Karpas-422 (cell line): ENCODE results near the gene VPS4B. TPM values are rescaled to one million over a fixed set of nuclear protein-coding genes. Genes with fewer than 3 reads are reported as not detected.
A peak's percentile ranks its signal among the peaks of the same experiment; 100 is the strongest.
"Not testable (repeated sequence)": the region's sequence is repeated elsewhere in the genome, so short reads cannot be mapped to it uniquely, and the experiment has no call there.

ENCODE experiments used
- DNase-seq: peaks from one replicate; pipeline ENCODE4 v3.0.0-alpha.2; 2015
- H2AFZ ChIP-seq: fragments of 200-600 bp; sonication (generic); 2 replicates; pipeline ENCODE4 v1.6.1; 2014; ENCODE audit warnings: antibody characterized with exemption, low read length, mixed read lengths
- H3K27ac ChIP-seq: fragments of 200-600 bp; sonication (generic); 2 replicates; pipeline ENCODE4 v1.5.1; 2014; ENCODE audit warnings: mild to moderate bottlenecking, low read length, moderate library complexity
- H3K27me3 ChIP-seq: fragments of 200-600 bp; sonication (generic); 2 replicates; pipeline ENCODE4 v1.6.1; 2014; ENCODE audit warnings: low read length, mixed read lengths
- H3K36me3 ChIP-seq: fragments of 200-600 bp; sonication (generic); 2 replicates; pipeline ENCODE4 v1.6.1; 2014; ENCODE audit warnings: low read length, mixed read lengths; ENCODE audit not compliant: insufficient read depth
- H3K4me1 ChIP-seq: fragments of 200-600 bp; sonication (generic); 2 replicates; pipeline ENCODE4 v1.6.1; 2014; ENCODE audit warnings: mild to moderate bottlenecking, low read length, mixed read lengths
- H3K4me2 ChIP-seq: fragments of 200-600 bp; sonication (generic); 2 replicates; pipeline ENCODE4 v1.6.1; 2014; ENCODE audit warnings: low read length, low read depth, mild to moderate bottlenecking; ENCODE audit not compliant: poor library complexity, severe bottlenecking
- H3K4me3 ChIP-seq: fragments of 200-600 bp; sonication (generic); 2 replicates; pipeline ENCODE4 v1.5.1; 2014; ENCODE audit warnings: mild to moderate bottlenecking, antibody characterized with exemption, low read length, mixed read lengths
- H3K79me2 ChIP-seq: fragments of 200-600 bp; sonication (generic); 2 replicates; pipeline ENCODE4 v1.6.1; 2014; ENCODE audit warnings: mild to moderate bottlenecking, low read length, mixed read lengths
- H3K9ac ChIP-seq: fragments of 200-600 bp; sonication (generic); 2 replicates; pipeline ENCODE4 v1.6.0; 2014; ENCODE audit warnings: low read length
- H3K9me2 ChIP-seq: fragments of 200-600 bp; sonication (generic), shearing (Covaris generic); replicated peaks from 2 replicates; pipeline ENCODE4 v1.6.0; 2014; ENCODE audit warnings: mild to moderate bottlenecking, low read length, moderate library complexity; ENCODE audit not compliant: insufficient read depth
- H3K9me3 ChIP-seq: fragments of 300-700, 200-600 bp; sonication (generic); 2 replicates; pipeline ENCODE4 v1.6.1; 2014; ENCODE audit warnings: low read length, mixed read lengths
- H4K20me1 ChIP-seq: fragments of 200-600 bp; sonication (generic); 2 replicates; pipeline ENCODE4 v1.6.1; 2014; ENCODE audit warnings: mild to moderate bottlenecking, antibody characterized with exemption, low read length, low read depth; ENCODE audit not compliant: insufficient read depth
- total RNA-seq: library from RNA; depleted of rRNA; stranded (reverse); fragments of >200 nt; shearing (Covaris generic); gene quantifications from 2 replicates; pipeline ENCODE4 v1.2.3, GENCODE V29; 2014; ENCODE audit warnings: low replicate concordance

The VPS4B gene
- total RNA-seq, 1 experiment from 2014 or later = 62.7 TPM

DNA sequence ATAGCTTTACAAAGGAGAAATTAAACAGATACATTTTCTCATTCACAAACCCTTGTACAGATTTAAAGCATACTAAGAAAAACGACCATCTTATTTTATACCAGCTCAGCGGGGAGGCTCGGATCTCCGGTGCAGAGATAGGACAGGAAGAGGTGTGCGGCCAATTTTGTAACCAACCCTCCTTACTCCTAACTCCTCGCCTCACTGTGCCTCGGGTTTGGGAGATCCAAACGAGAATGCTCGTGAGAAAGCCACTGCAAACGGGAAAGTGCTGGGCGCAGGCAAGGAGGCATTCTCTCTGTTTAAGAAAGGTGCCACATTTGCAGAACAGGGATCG lies 56.4 kb downstream of the VPS4B start:
- Histone ChIP-seq H3K4me3 (peak overlapping the region; percentile 87), H3K4me1 (peaks cover 16% of the 10 kb centered on the region), H4K20me1 (no peaks in the 10 kb centered on the region), H3K27me3 (no peaks in the 10 kb centered on the region), H3K9me3 (no peaks in the 10 kb centered on the region), H3K9me2 (no peaks in the 10 kb centered on the region), H3K4me2 (peak overlapping the region; percentile 87), H3K36me3 (peaks cover 10% of the 10 kb centered on the region), H3K79me2 (peaks cover 41% of the 10 kb centered on the region), H3K27ac (peak overlapping the region; percentile 5; the same call in 1 of the 2 replicates), H3K9ac (peak overlapping the region; percentile 93), H2AFZ (peak overlapping the region; percentile 80)
- DNase-seq = peak; percentile 70

DNA sequence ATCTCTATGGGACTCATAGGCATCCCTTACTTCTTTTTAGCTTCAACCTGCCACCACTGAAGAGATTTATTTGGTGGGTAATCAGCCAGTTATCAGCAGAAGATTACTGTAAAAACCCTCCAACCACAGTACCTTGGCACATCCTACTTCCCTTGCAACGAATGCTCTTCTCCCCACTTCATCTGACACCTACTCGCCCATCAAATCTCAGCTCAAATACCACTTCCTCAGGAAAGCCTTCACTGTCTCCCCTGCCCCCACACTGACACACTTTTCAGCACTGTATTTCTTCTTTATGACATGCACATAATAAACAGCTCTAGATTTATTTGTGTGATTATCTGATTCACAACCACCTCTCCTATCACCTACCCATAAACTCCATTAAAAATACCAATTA lies 58.3 kb downstream of the VPS4B start:
- no peak for DNase-seq
- H3K9ac ChIP-seq = no peak overlapping the region
- peaks cover 23% of the 10 kb centered on the region for H3K36me3 ChIP-seq
- no peaks in the 10 kb centered on the region for H4K20me1 ChIP-seq
- no peaks in the 10 kb centered on the region for H3K27me3 ChIP-seq
- H3K9me3 ChIP-seq = no peaks in the 10 kb centered on the region
- H2AFZ ChIP-seq = no peak overlapping the region
- no peaks in the 10 kb centered on the region for H3K9me2 ChIP-seq
- H3K4me2 ChIP-seq = no peak overlapping the region
- H3K27ac ChIP-seq = no peak overlapping the region
- H3K79me2 ChIP-seq = peaks cover 44% of the 10 kb centered on the region
- peaks cover 16% of the 10 kb centered on the region for H3K4me1 ChIP-seq
- no peak overlapping the region for H3K4me3 ChIP-seq

DNA sequence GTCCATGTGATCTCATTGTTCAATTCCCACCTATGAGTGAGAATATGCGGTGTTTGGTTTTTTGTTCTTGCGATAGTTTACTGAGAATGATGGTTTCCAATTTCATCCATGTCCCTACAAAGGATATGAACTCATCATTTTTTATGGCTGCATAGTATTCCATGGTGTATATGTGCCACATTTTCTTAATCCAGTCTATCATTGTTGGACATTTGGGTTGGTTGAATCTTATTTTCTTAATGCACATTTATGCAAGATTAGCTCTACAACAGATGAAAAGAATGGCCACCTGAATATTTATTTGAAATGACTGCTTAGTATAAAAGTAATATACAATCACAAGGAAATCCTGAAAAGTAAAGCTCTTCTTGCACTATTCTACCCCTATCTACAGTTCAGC lies 58.9 kb downstream of the VPS4B start:
- H3K79me2 ChIP-seq = peaks cover 44% of the 10 kb centered on the region
- peaks cover 16% of the 10 kb centered on the region for H3K4me1 ChIP-seq
- H2AFZ ChIP-seq, H4K20me1 ChIP-seq, H3K27me3 ChIP-seq, H3K4me3 ChIP-seq, H3K9me2 ChIP-seq, DNase-seq, H3K9ac ChIP-seq, H3K4me2 ChIP-seq, H3K9me3 ChIP-seq, H3K27ac ChIP-seq: not testable (repeated sequence)
- peaks cover 23% of the 10 kb centered on the region for H3K36me3 ChIP-seq

DNA sequence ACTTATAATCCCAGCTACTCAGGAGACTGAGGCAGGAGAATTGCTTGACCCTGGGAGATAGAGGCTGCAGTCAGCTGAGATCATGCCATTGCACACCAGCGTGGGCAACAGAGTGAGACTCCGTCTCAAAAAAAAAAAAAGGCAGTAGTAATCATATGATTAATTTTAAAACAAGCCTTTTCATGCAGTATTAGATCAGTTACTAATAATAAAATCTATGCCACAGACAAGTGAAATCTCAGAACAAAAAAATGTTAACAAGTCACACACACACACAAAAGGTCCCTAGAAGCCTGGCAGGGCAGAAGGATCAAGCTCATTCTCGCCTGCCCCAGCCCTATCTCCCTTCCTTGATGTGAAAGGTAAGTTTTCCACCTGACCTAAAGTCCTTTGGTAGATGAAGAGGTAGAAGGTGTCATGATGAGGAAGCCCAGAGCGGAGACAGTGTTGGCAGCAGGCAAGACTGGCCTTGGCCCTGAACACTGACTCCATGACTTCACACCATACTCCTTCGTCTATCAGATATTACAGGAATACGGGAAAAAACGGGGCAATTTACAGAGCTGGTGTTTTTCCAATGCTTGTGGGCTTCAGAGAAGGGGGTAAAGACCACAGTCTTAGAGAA lies 65.9 kb downstream of the VPS4B start:
- no peak overlapping the region for H3K4me2 ChIP-seq
- no peak overlapping the region for H3K9ac ChIP-seq
- H3K27ac ChIP-seq = no peak overlapping the region
- H3K36me3 ChIP-seq = peaks cover 52% of the 10 kb centered on the region
- H3K27me3 ChIP-seq = no peaks in the 10 kb centered on the region
- no peaks in the 10 kb centered on the region for H3K9me3 ChIP-seq
- DNase-seq = no peak
- H4K20me1 ChIP-seq = no peaks in the 10 kb centered on the region
- no peak overlapping the region for H3K4me3 ChIP-seq
- H2AFZ ChIP-seq = no peak overlapping the region
- peaks cover 10% of the 10 kb centered on the region for H3K4me1 ChIP-seq
- H3K9me2 ChIP-seq = no peaks in the 10 kb centered on the region
- H3K79me2 ChIP-seq = peaks cover 10% of the 10 kb centered on the region

DNA sequence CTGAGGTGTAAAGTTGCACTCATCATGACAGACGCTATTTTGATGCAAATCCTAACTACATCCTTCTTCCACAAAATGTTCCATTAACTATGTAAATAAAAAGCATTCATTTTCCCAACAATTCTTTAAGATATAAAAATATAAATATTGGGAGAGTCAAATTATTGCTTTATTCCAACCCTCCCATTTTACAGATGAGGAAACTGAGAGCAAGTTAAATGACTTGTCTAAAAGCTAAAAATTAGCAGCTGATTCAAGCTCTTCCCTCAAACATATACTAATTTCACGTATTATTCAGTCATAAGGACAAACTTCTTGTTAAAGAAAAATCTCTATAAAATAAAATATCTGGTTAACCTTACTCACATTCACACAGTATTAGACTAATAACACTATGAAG lies 72.0 kb downstream of the VPS4B start:
- Histone ChIP-seq H4K20me1 (no peaks in the 10 kb centered on the region), H3K36me3 (peaks cover 54% of the 10 kb centered on the region; the same call in 1 of the 2 replicates), H3K27ac (no peak overlapping the region), H3K4me3 (no peak overlapping the region), H3K27me3 (no peaks in the 10 kb centered on the region), H3K4me2 (no peak overlapping the region), H2AFZ (no peak overlapping the region), H3K9me2 (no peaks in the 10 kb centered on the region), H3K4me1 (peaks cover 19% of the 10 kb centered on the region), H3K79me2 (peaks cover 6% of the 10 kb centered on the region), H3K9me3 (no peaks in the 10 kb centered on the region), H3K9ac (no peak overlapping the region)
- no peak for DNase-seq

DNA sequence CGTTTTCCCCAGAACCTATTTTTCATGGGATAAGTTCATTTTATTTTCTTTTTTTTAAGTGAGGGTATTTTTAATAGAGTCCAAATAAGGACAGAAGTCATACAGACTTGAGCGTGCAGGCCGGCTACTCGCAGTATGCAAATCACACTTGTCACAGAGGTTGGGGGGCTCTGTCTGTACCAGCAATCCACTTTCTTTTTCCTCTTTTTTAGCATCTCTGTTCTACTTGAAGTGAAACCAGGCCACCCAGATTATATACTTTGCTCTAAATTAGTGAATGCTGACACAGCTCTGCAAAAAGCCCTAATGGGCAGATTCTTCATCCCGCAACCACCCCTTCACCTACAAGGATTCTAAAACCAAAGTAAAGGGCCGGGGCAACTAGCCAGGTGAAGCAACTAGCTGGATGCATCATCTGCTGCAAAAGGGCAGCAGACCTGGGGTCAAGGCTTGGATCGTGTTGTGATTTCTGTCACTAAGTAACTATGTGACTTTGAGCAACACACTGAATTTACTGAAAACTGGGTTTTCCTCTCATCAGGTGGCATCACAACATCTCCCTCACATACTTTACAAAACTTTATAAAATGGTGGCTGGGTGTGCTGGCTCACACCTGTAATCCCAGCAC lies 73.7 kb downstream of the VPS4B start:
- Histone ChIP-seq H2AFZ (no peak overlapping the region), H3K4me3 (peak overlapping the region; percentile 47; the same call in 1 of the 2 replicates), H3K9me3 (no peaks in the 10 kb centered on the region), H4K20me1 (no peaks in the 10 kb centered on the region), H3K4me1 (peaks cover 19% of the 10 kb centered on the region), H3K9me2 (no peaks in the 10 kb centered on the region), H3K27ac (peak overlapping the region; percentile 81), H3K27me3 (no peaks in the 10 kb centered on the region), H3K79me2 (peaks cover 6% of the 10 kb centered on the region), H3K9ac (peak overlapping the region; percentile 63), H3K4me2 (peak overlapping the region; percentile 70), H3K36me3 (peaks cover 41% of the 10 kb centered on the region; the same call in 1 of the 2 replicates)
- DNase-seq = peak; percentile 82

DNA sequence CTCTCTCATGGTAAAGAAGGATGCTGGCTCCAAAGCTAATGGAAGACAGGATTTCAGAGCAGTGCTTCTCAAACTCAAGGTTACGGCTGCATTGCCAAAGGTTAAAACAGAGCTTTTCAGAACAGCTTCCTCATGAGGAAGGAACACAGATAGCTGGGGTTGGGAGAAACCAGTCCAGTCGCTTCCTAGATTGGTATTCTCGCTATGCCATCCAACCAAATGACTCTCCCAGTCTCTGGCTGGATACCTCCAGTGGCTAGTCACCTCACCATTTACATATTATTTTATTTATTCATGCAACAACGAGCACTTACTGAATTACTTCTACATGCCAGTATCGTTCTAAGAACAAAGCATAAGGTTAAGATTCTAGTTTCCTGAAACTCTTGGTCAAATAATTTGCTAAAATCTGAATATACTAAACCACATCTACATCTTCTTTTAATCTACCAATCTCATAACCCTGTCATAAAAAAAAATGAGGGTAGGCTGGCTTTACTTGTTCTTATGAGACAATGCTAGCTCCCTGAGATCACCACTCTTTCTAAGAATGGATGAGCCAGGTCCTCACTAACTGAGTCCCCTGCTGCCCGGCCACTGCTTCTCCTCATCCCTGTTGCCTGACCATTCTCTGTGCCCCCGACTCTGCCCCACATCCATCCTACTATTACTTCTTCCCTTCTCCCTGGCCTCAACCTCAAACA lies 75.6 kb downstream of the VPS4B start:
- H3K36me3 ChIP-seq = peaks cover 38% of the 10 kb centered on the region; the same call in 1 of the 2 replicates

DNA sequence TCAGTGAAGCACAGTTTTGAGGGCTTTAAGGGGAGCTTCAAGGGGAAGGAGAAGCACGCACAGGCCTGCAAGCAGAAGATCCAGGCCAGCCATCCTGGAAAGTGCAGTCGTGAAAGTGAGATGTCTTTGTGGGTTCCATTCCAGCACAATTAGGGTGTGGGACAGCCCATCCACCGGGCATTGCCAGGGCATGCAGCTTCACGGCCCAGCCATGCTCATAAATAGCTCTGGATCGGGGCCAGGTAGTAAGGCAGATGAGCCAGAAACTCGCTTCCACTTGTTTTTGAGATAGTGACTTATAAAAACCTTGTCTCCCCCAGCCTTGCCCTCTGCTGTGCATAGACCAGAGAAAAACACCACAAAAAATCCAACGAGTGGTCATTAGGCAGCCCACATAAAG lies 76.2 kb downstream of the VPS4B start:
- Histone ChIP-seq H3K36me3 (peaks cover 39% of the 10 kb centered on the region; the same call in 1 of the 2 replicates), H3K9ac (no peak overlapping the region), H3K4me2 (no peak overlapping the region), H3K4me3 (no peak overlapping the region), H3K27me3 (no peaks in the 10 kb centered on the region), H4K20me1 (no peaks in the 10 kb centered on the region), H2AFZ (no peak overlapping the region), H3K79me2 (peaks cover 6% of the 10 kb centered on the region), H3K4me1 (peaks cover 19% of the 10 kb centered on the region), H3K27ac (no peak overlapping the region), H3K9me2 (no peaks in the 10 kb centered on the region), H3K9me3 (no peaks in the 10 kb centered on the region)
- DNase-seq = no peak

More for the DNA sequence above, 75.6 kb downstream of the VPS4B start:
- no peak overlapping the region for H2AFZ ChIP-seq
- no peak overlapping the region for H3K27ac ChIP-seq
- H3K9ac ChIP-seq = no peak overlapping the region
- no peaks in the 10 kb centered on the region for H3K9me3 ChIP-seq
- no peaks in the 10 kb centered on the region for H3K9me2 ChIP-seq
- H4K20me1 ChIP-seq = no peaks in the 10 kb centered on the region
- DNase-seq = no peak
- H3K27me3 ChIP-seq = no peaks in the 10 kb centered on the region
- no peak overlapping the region for H3K4me2 ChIP-seq
- peaks cover 19% of the 10 kb centered on the region for H3K4me1 ChIP-seq
- H3K4me3 ChIP-seq = no peak overlapping the region
- peaks cover 6% of the 10 kb centered on the region for H3K79me2 ChIP-seq
